GM19438 (cell line): ENCODE measurements around the gene TROAP.
"Not testable (repeated sequence)": the region's sequence is repeated elsewhere in the genome, so short reads cannot be mapped to it uniquely, and the experiment has no call there.

ENCODE experiments used
- ATAC-seq: cut with Tn5 transposase; IDR thresholded peaks from one replicate; pipeline ENCODE4 v1.9.1; 2021; ENCODE audit warnings: low read depth; ENCODE audit not compliant: unreplicated experiment

Gene TROAP

GRCh38 chr12:49294086-49294803 lies 28.8 kb upstream of the TROAP start:
- no peak for ATAC-seq

GRCh38 chr12:49294804-49295081 lies 28.3 kb upstream of the TROAP start:
- ATAC-seq: no peak

GRCh38 chr12:49295082-49295936 lies 27.7 kb upstream of the TROAP start, which contains the start of gene PRPH:
Gene PRPH, plus strand, starts transcription at chr12:49295147. Its CDS starts 54 bp downstream, at chr12:49295201.
- no peak for ATAC-seq

- no peak for ATAC-seq
These were observed 26.8 kb upstream of the TROAP start for GRCh38 chr12:49296034-49296835.

GRCh38 chr12:49296836-49297694 lies 26.0 kb upstream of the TROAP start:
- no peak for ATAC-seq

GRCh38 chr12:49297695-49298060 lies 25.4 kb upstream of the TROAP start:
- no peak for ATAC-seq

- ATAC-seq: no peak
These were observed 24.9 kb upstream of the TROAP start for GRCh38 chr12:49298160-49298559.

GRCh38 chr12:49301760-49302159 lies 21.3 kb upstream of the TROAP start:
- no peak for ATAC-seq

GRCh38 chr12:49304161-49304560 lies 18.9 kb upstream of the TROAP start:
- ATAC-seq: no peak

- ATAC-seq: no peak
These were observed 17.1 kb upstream of the TROAP start for GRCh38 chr12:49305762-49306510.

GRCh38 chr12:49309386-49309785 lies 13.7 kb upstream of the TROAP start:
- no peak for ATAC-seq

- not testable (repeated sequence) for ATAC-seq
These were observed 12.5 kb upstream of the TROAP start for GRCh38 chr12:49310451-49311000.

GRCh38 chr12:49314811-49315210 lies 8.2 kb upstream of the TROAP start:
- ATAC-seq: no peak

GRCh38 chr12:49317118-49317517 lies 5.9 kb upstream of the TROAP start:
- ATAC-seq: not testable (repeated sequence)

GRCh38 chr12:49320411-49321103 lies 2.5 kb upstream of the TROAP start:
- not testable (repeated sequence) for ATAC-seq

GRCh38 chr12:49322367-49322707 lies 718 bp upstream of the TROAP start:
- no peak for ATAC-seq

GRCh38 chr12:49323524-49324097 lies 556 bp downstream of the TROAP start:
- ATAC-seq: no peak

- no peak for ATAC-seq
These were observed 2.6 kb downstream of the TROAP start for GRCh38 chr12:49325606-49326005.
